A549 (cell line): ENCODE measurements around the gene PRKAG2. TPM values are rescaled to one million over a fixed set of nuclear protein-coding genes. Genes with fewer than 3 reads are reported as not detected.
A peak's percentile ranks its signal among the peaks of the same experiment; 100 is the strongest.

Source experiments
- ATAC-seq, 2 experiments: fragments of 200-7000 bp in 1 of 2; fragments of >200 bp in 1 of 2; cut with Nextera tagmentation in 1 of 2; cut with Tn5 transposase in 1 of 2; 3 replicates each; pipeline versions ENCODE4 v1.8.0 to v1.9.1; 2018 to 2020; ENCODE audit warnings: mild to moderate bottlenecking in 1 of 2, moderate library complexity in 1 of 2
- CTCF ChIA-PET: fragments of 300-600 bp; sonication (Branson Sonifier 250); formaldehyde crosslinking; extraction: SDS; loops from one replicate; lab custom pipeline; 2021; ENCODE audit warnings: antibody characterized with exemption, inconsistent platforms; lab: Yijun Ruan, JAX
- POLR2A ChIA-PET: fragments of 350-600 bp; formaldehyde crosslinking; extraction: SDS; loops from one replicate; lab custom pipeline; 2021; ENCODE audit warnings: antibody characterized with exemption, inconsistent platforms; lab: Yijun Ruan, JAX
- DNase-seq, 2 experiments: peaks; one replicate each; pipeline versions ENCODE4 v3.0.0 to v3.0.0-alpha.2; 2011 to 2016; ENCODE audit warnings: low read depth in 1 of 2, low spot score in 1 of 2
- FAIRE-seq: peaks from 2 replicates; lab custom pipeline; 2011; peaks lifted over from hg19 to GRCh38; lab: Jason Lieb, UNC
- H3K27ac ChIP-seq, 2 experiments: fragments of >200 bp; sonication (Bioruptor Twin); formaldehyde crosslinking; 3 replicates each; pipeline ENCODE4 v1.5.1; 2016 to 2017
- H3K4me1 ChIP-seq: fragments of >200 bp; sonication (Bioruptor Twin); formaldehyde crosslinking; 3 replicates; pipeline ENCODE4 v1.6.1; 2016
- H3K4me2 ChIP-seq: fragments of >200 bp; sonication (Bioruptor Twin); formaldehyde crosslinking; 3 replicates; pipeline ENCODE4 v1.6.1; 2016
- H3K4me3 ChIP-seq: fragments of >200 bp; sonication (Bioruptor Twin); formaldehyde crosslinking; 3 replicates; pipeline ENCODE4 v1.5.1; 2016
- H3K9me3 ChIP-seq: fragments of >200 bp; sonication (Bioruptor Twin); formaldehyde crosslinking; 3 replicates; pipeline ENCODE4 v1.6.1; 2016
- BCL3 ChIP-seq: fragments of >200 bp; sonication (Bioruptor Twin); formaldehyde crosslinking; IDR thresholded peaks from 3 replicates; pipeline ENCODE4 v1.6.1; 2016
- BHLHE40 ChIP-seq: IDR thresholded peaks from 2 replicates; pipeline ENCODE4 v1.6.1; 2012; ENCODE audit warnings: low read depth, low read length, inconsistent platforms
- CBX2 ChIP-seq: fragments of 200-600 bp; sonication (generic); IDR thresholded peaks from 2 replicates; pipeline ENCODE4 v1.6.1; 2016; ENCODE audit warnings: low read depth, mild to moderate bottlenecking, borderline replicate concordance
- CBX8 ChIP-seq: fragments of 200-600 bp; sonication (generic); IDR thresholded peaks from 2 replicates; pipeline ENCODE4 v1.6.1; 2016
- CHD2 ChIP-seq: fragments of 150-350 bp; IDR thresholded peaks from 2 replicates; pipeline ENCODE4 v1.6.1; 2014; ENCODE audit warnings: low read length; ENCODE audit not compliant: partially characterized antibody
- CTCF ChIP-seq: fragments of >200 bp; sonication (Bioruptor Twin); formaldehyde crosslinking; IDR thresholded peaks from 3 replicates; pipeline ENCODE4 v1.5.1; 2016
- EHF ChIP-seq: fragments of 250-450 bp; sonication (Bioruptor Pico); IDR thresholded peaks from 2 replicates; pipeline ENCODE4 v1.5.0; 2020; ENCODE audit warnings: mild to moderate bottlenecking
- EHMT2 ChIP-seq: fragments of 200-600 bp; sonication (generic); IDR thresholded peaks from 2 replicates; pipeline ENCODE4 v1.6.1; 2016; ENCODE audit warnings: antibody characterized with exemption, low read depth, mild to moderate bottlenecking, moderate library complexity
- ELK1 ChIP-seq: fragments of 150-350 bp; IDR thresholded peaks from 2 replicates; pipeline ENCODE4 v1.6.1; 2014; ENCODE audit warnings: low read depth, mild to moderate bottlenecking, low read length
- ESRRA ChIP-seq: fragments of 150-350 bp; IDR thresholded peaks from 2 replicates; pipeline ENCODE4 v1.6.1; 2014; ENCODE audit warnings: mild to moderate bottlenecking, low read length, borderline replicate concordance
- FOSB ChIP-seq: fragments of 250-450 bp; sonication (Bioruptor Pico); IDR thresholded peaks from 2 replicates; pipeline ENCODE4 v1.5.0; 2020; ENCODE audit warnings: mild to moderate bottlenecking, moderate library complexity
- FOSL2 ChIP-seq, 2 experiments: fragments of 450-650 bp in 1 of 2; fragments of >200 bp in 1 of 2; sonication (Bioruptor Twin) in 1 of 2; formaldehyde crosslinking; IDR thresholded peaks; 2 replicates each; pipeline versions ENCODE4 v1.5.0 to v1.6.1; 2016 to 2020; ENCODE audit warnings: mild to moderate bottlenecking in 1 of 2, moderate library complexity in 1 of 2
- GATA3 ChIP-seq: IDR thresholded peaks from 2 replicates; pipeline ENCODE4 v1.6.1; 2012; ENCODE audit warnings: borderline replicate concordance
- HDAC2 ChIP-seq: fragments of 200-600 bp; sonication (generic); IDR thresholded peaks from 2 replicates; pipeline ENCODE4 v1.6.1; 2016
- HEYL ChIP-seq: fragments of 250-450 bp; sonication (Bioruptor Pico); IDR thresholded peaks from 2 replicates; pipeline ENCODE4 v1.8.0; 2021; ENCODE audit warnings: mild to moderate bottlenecking, moderate library complexity
- HMGXB4 ChIP-seq: fragments of 250-450 bp; sonication (Bioruptor Pico); IDR thresholded peaks from 2 replicates; pipeline ENCODE4 v1.5.0; 2021; ENCODE audit warnings: mild to moderate bottlenecking, moderate library complexity, borderline replicate concordance
- HOXA7 ChIP-seq: fragments of 250-450 bp; sonication (Bioruptor Pico); IDR thresholded peaks from 2 replicates; pipeline ENCODE4 v1.5.0; 2020; ENCODE audit warnings: mild to moderate bottlenecking, moderate library complexity
- JUN ChIP-seq, 2 experiments: fragments of >200 bp; sonication (Bioruptor Twin); formaldehyde crosslinking; IDR thresholded peaks; 2 replicates in 1 of 2; 3 replicates in 1 of 2; pipeline ENCODE4 v1.6.1; 2016 to 2017
- KDM1A ChIP-seq: fragments of 200-600 bp; sonication (generic); IDR thresholded peaks from 2 replicates; pipeline ENCODE4 v1.6.1; 2016; ENCODE audit warnings: low read depth, mild to moderate bottlenecking
- MAX ChIP-seq: IDR thresholded peaks from 2 replicates; pipeline ENCODE4 v1.6.1; 2012
- MAZ ChIP-seq: fragments of 150-350 bp; IDR thresholded peaks from 2 replicates; pipeline ENCODE4 v1.6.1; 2014; ENCODE audit warnings: antibody characterized with exemption, low read depth, low read length, borderline replicate concordance
- NFE2L2 ChIP-seq: fragments of 150-350 bp; conservative IDR thresholded peaks from 2 replicates; pipeline ENCODE4 v1.6.1; 2014; ENCODE audit warnings: low read length
- NR3C1 ChIP-seq: fragments of >200 bp; sonication (Bioruptor Twin); formaldehyde crosslinking; IDR thresholded peaks from 3 replicates; pipeline ENCODE4 v1.6.1; 2017
- PHF8 ChIP-seq: fragments of 200-600 bp; sonication (generic); IDR thresholded peaks from 2 replicates; pipeline ENCODE4 v1.6.1; 2016; ENCODE audit warnings: low read depth, mild to moderate bottlenecking, antibody characterized with exemption, moderate library complexity, borderline replicate concordance
- POLR2A ChIP-seq: IDR thresholded peaks from 2 replicates; pipeline ENCODE4 v1.6.1; 2012; ENCODE audit warnings: mild to moderate bottlenecking, low read length
- POLR2AphosphoS2 ChIP-seq: conservative IDR thresholded peaks from 2 replicates; pipeline ENCODE4 v1.6.1; 2012; ENCODE audit warnings: low read length, improper control_type of control experiment, inconsistent platforms
- RARB ChIP-seq: fragments of 250-450 bp; sonication (Bioruptor Pico); IDR thresholded peaks from 2 replicates; pipeline ENCODE4 v1.8.0; 2021; ENCODE audit warnings: mild to moderate bottlenecking, moderate library complexity
- RCOR1 ChIP-seq: fragments of 150-350 bp; IDR thresholded peaks from 2 replicates; pipeline ENCODE4 v1.6.1; 2014; ENCODE audit warnings: antibody characterized with exemption, low read length, low read depth
- RNF2 ChIP-seq: fragments of 200-600 bp; sonication (generic); IDR thresholded peaks from 2 replicates; pipeline ENCODE4 v1.6.1; 2016; ENCODE audit warnings: low read depth, mild to moderate bottlenecking, antibody characterized with exemption, moderate library complexity, borderline replicate concordance
- SREBF2 ChIP-seq: fragments of 450-650 bp; IDR thresholded peaks from 2 replicates; pipeline ENCODE4 v1.6.1; 2014; ENCODE audit warnings: mild to moderate bottlenecking, moderate library complexity
- TP53 ChIP-seq: fragments of 250-450 bp; sonication (Bioruptor Pico); IDR thresholded peaks from 2 replicates; pipeline ENCODE4 v1.5.0; 2021; ENCODE audit warnings: mild to moderate bottlenecking, moderate library complexity
- ZNF302 ChIP-seq: fragments of 250-450 bp; sonication (Bioruptor Pico); IDR thresholded peaks from 2 replicates; pipeline ENCODE4 v1.9.0; 2021; ENCODE audit warnings: inconsistent platforms, mild to moderate bottlenecking, moderate library complexity
- ZSCAN20 ChIP-seq: fragments of 250-450 bp; sonication (Bioruptor Pico); IDR thresholded peaks from 2 replicates; pipeline ENCODE4 v1.8.0; 2022; ENCODE audit warnings: mild to moderate bottlenecking, moderate library complexity
- WGBS: methylation state at CpG from one replicate; pipeline ENCODE4 v1.1.6; 2017; ENCODE audit errors: missing lambda C conversion rate; 5-methylcytosine and 5-hydroxymethylcytosine counted together
- polyA minus RNA-seq: library from RNA; depleted of rRNA, polyadenylated mRNA; stranded (reverse); fragments of >200 nt; gene quantifications from 2 replicates; pipeline ENCODE4 v1.2.3, GENCODE V29; 2011; rRNA and poly(A)+ RNA removed
- polyA plus RNA-seq, 4 experiments: library from polyadenylated mRNA; depleted of rRNA in 3 of 4; stranded (reverse); fragments of >200 nt; fragmentation: RNase III in 1 of 4; extraction: RNeasy Plus Mini Kit Qiagen cat#74134 plus additional on column Dnase treatment in 1 of 4; gene quantifications; 2 replicates in 3 of 4; 3 replicates in 1 of 4; pipeline ENCODE4 v1.2.3, GENCODE V29; 2011 to 2017

Gene PRKAG2
- polyA plus RNA-seq (2011; rRNA removed) (23.0 and 31.7 TPM in 2 replicates), polyA plus RNA-seq (2017; fragmentation: RNase III; extraction: RNeasy Plus Mini Kit Qiagen cat#74134 plus additional on column Dnase treatment) (26.5 to 32.2 TPM (median 31.3 TPM) in 3 replicates), polyA minus RNA-seq (6.5 and 8.0 TPM in 2 replicates)
- 15.6 and 16.2 TPM in 2 replicates for polyA plus RNA-seq (2012; cell fraction: cytosol; rRNA removed)
- 8.0 and 12.4 TPM in 2 replicates for polyA plus RNA-seq (2012; cell fraction: nucleus; rRNA removed)

GRCh38 chr7:151876899-151877777, at the start of gene PRKAG2:
Gene PRKAG2, minus strand, starts transcription at chr7:151877115. Its CDS starts 495 bp downstream, at chr7:151876620.
- 3% methylated on average over 27 of the region's 95 CpGs for WGBS
- ChIA-PET POLR2A (no interaction called here), CTCF (interaction anchor here (0.7 to 3.7 kb wide), 9 partner anchors 9 to 96 kb away, joined by 3 to 30 read pairs (median 3); no protein-coding TSS in a partner anchor)
- TF ChIP-seq KDM1A (no peak), EHF (CRISPR knock-in tag) (no peak), SREBF2 (no peak), HOXA7 (no peak), CTCF (peak; percentile 30), JUN (IDR thresholded peaks at IDR 0.05) (no peak), MAZ (no peak), RNF2 (0 out of 2 replicates have a peak, but pooled peaks have one; percentile 80), POLR2AphosphoS2 (no peak), GATA3 (0 out of 2 replicates have a peak, but pooled peaks have one; percentile 16), ZSCAN20 (CRISPR knock-in tag) (no peak), PHF8 (no peak; the same call in 1 of the 2 replicates), HMGXB4 (CRISPR knock-in tag) (no peak), BCL3 (0 out of 3 replicates have a peak, but pooled peaks have one; percentile 6), HEYL (no peak), ELK1 (no peak), RCOR1 (no peak), RARB (CRISPR knock-in tag) (no peak), CBX2 (no peak), ZNF302 (no peak), FOSL2 (IDR thresholded peaks at IDR 0.05) (no peak), FOSL2 (CRISPR knock-in tag; IDR thresholded peaks at IDR 0.05) (no peak), NFE2L2 (no peak), MAX (peak; percentile 91), FOSB (no peak), CHD2 (no peak), BHLHE40 (no peak), NR3C1 (no peak), HDAC2 (peak; percentile 39; the same call in 1 of the 2 replicates), ESRRA (no peak), POLR2A (no peak), CBX8 (0 out of 2 replicates have a peak, but pooled peaks have one; percentile 62), EHMT2 (no peak), TP53 (CRISPR knock-in tag) (no peak)

More at GRCh38 chr7:151876899-151877777, at the start of gene PRKAG2:
- peak; percentile 46 to 55 for DNase-seq
- H3K4me2 ChIP-seq: peak within 1 kb of the TSS; percentile 99
- peaks cover 11% of the 10 kb centered on the region; the same call in 2 of the 3 replicates for H3K4me1 ChIP-seq
- H3K9me3 ChIP-seq: no peaks in the 10 kb centered on the region
- no peak for FAIRE-seq
- H3K4me3 ChIP-seq: peak within 1 kb of the TSS; percentile 64
- ATAC-seq: peak; percentile 56 to 57
- H3K27ac ChIP-seq: peak within 1 kb of the TSS; percentile 77 to 85
